Stimulated activated CD4-positive, alpha-beta T cell treated with anti-CD3 and anti-CD28 coated beads, Interleukin-2, amount 100 ng/mL, for 4 hours (primary cell): ENCODE data around the gene SLC35G4.
"Not testable (repeated sequence)": the region's sequence is repeated elsewhere in the genome, so short reads cannot be mapped to it uniquely, and the experiment has no call there.

ENCODE experiments used
- DNase-seq: peaks from one replicate; pipeline ENCODE4 v3.0.0-alpha.2; 2020; ENCODE audit warnings: low read depth

Gene SLC35G4

DNA sequence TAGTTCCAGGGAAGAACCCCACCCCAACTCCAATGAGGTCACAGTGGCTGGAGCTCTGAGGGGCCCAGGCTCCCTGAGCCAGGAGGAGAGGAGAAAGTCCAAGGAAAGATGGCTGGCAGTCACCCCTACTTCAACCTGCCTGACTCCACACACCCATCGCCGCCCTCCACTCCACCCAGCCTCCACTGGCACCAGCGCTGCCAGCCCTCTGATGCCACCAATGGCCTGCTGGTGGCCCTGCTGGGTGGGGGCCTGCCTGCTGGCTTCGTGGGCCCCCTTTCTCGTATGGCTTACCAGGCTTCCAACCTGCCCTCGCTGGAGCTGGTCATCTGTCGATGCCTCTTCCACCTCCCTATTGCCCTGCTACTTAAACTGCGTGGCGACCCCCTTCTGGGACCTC is at the start of gene SLC35G4:
Gene SLC35G4, plus strand, starts transcription at position 109 of the 400 bp plus-strand sequence. Its CDS starts 0 bp downstream, at position 109.
- not testable (repeated sequence) for DNase-seq

DNA sequence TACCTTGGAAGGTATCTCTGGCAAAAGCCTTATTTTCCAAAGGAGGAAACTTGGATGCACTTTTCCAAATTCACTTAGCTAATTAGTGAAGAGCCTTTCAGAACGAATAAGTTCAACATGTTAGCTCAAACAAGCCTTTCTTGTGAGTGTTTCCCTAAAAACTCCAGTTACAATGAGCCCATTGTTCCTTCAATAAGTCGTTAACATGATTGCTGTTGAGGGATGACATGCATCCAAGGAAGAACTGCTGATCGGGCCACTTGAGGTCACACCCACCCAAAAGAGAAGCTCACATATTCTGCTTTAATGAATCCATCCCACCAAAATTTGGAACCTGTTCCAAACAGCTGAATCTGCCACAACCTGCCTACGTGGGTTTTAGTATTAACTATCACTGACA is 48.1 kb upstream of the SLC35G4 start:
- no peak for DNase-seq

DNA sequence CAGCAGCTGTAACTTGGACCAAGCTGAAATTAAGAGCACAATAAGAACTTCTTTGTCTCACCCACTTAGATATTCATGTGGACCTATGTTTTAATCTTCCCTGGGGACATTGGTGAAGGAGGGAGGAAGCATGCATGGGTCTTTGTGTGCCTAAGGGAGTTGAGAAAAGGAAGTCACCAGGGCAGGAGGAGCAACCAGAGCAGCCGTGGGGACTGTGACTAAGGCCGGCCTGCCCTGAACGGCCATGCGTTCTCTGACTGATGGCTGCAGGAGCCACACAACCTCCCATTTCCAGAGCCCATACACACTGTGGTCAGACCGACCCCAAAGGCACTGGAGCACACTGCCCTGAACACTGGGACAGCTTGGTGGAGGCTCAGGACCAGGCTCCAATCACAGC is 43.7 kb upstream of the SLC35G4 start:
- DNase-seq, result no peak

DNA sequence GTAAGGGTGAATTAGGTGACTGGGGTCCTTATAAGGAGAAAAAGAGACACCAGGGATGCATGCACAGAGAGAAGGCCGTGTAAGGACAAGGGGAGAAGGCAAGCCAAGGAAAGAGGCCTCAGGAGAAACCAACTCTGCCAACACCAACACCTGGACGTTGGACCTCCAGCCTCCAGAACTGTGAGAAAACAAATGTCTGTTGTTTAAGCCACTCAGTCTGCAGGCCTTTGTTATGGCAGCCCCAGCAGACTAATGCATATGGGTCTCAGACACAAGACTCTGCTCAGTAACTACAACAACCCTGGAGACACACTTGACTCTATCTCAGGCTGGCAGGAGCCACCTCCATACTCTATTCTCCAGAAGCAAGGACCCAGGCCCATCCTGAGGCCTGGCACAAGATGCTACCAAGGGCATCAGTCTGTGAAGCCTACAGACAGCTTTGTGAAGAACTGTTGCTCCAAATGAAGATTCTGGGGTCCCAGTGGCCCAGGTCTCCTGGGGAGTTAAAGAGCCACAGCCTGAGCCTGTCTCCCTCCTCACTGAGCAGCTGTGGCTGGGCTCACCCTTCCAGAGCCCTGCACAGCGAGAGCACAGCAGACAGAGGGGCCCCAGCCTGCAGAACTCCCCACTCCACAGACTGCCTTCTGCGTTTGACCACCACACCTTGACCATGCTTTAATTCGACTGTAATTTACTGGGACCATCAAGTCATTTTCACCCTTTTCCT is 43.0 kb upstream of the SLC35G4 start:
- no peak for DNase-seq

DNA sequence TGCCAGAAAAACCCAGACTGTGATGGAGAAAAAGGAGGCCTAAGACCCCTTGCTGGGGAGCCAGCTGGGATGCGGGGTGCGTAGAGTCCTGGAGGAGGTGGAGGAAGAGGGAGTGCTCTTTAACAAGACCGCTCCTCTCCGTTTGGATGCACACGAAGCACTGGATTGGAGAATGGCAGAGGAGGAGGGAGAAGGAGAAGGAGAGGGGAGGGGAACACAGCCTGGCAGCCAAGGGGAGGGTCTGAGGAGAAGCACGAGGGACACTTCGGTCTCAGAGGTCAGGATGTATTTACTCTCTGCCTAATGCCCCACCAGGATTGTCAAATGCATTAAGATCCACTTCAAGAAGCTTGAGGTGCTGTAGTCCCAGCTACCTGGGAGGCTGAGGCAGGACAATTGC is 42.0 kb upstream of the SLC35G4 start:
- no peak for DNase-seq

DNA sequence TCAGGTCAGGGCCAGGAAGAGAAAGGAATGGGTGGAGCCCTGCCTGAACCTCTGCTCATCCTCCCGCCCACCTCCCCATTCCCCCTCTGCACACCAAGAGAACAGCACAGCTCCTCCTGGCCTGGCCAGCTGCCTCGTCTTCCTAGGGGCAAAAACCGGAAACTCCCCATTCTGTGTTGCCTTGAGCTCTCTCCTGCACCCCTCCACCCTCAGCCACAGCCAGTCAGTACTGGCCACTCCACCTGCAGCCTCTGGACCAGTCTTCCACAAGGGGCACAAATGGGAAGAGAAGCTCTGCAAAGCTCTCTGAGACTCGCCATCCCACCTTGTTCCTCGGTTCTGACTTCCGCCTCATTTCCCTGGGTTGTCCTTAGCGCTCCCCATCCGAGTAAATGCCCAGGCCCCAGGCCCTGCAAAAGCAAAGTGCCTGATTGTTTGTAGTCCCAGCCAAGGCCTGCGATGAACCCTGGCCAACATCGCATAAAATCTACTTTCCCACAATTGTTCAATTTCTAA is 39.3 kb upstream of the SLC35G4 start:
- no peak for DNase-seq

DNA sequence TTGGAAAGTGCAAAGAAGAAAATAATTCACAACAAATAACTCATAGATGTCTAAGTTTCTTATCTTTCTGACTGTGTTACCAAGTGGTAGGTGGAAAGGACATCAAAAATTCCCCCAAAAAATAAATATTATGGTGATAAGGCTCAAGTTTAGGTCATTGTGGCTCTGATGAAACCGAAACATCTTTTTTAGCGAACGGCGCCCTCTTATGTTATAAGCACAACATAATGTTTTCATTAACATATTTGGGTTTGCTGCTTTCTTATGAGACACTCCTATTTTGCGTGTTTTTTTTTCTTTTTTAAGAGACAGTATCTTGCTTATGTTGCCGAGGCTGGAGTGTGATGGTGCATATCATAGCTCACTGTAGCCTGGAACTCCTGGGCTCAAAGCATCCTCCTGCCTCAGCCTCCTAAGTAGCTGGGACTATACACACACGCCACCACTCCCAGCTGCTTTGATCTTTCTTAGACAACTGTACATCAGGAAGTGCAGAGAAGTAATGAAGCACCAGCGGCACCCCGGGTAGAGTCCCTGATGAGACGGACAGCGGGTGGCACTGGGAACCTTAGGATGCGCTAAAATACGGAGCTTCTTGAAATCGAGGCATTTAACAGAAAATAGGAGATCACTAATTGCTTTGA is 38.5 kb upstream of the SLC35G4 start:
- no peak for DNase-seq

DNA sequence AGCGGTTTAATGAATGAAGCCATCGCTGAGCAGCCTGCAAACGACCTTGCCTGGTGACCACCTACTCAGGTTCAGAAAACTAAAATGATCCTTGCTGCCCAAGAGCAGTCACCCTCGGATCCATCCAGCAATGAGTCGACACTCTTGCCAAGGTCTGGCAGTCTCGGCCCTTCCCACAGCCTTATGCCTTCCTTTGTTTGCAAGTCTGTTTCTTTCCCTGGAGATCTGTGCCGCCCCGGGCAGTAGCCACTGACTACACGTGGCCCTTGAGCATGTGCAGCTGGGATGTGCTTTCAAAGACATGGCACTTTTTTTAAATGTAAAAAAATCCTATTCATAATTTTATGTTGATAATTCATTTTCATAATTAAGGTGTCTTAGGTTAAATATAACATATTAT is 37.2 kb upstream of the SLC35G4 start:
- DNase-seq, result no peak

DNA sequence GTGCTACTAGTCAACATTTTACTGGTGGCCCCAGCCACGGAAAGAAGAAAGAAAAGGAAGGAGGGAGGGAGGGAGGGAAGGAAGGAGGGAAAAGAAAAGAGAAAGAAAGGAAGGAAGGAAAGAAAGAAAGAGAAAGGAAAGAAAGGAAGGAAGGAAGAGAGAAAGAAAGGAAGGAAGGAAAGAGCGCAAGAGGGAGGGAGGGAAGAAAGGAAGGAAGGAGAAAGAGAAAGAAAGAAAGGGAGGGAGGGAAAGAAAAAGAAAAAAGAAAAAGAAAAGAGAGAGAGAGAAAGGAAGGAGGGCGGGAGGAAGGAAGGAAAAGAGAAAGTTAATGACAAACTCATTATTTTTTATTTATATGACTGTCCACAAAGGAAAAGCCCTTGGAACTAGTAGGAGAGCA is 34.9 kb upstream of the SLC35G4 start:
- DNase-seq, result no peak

DNA sequence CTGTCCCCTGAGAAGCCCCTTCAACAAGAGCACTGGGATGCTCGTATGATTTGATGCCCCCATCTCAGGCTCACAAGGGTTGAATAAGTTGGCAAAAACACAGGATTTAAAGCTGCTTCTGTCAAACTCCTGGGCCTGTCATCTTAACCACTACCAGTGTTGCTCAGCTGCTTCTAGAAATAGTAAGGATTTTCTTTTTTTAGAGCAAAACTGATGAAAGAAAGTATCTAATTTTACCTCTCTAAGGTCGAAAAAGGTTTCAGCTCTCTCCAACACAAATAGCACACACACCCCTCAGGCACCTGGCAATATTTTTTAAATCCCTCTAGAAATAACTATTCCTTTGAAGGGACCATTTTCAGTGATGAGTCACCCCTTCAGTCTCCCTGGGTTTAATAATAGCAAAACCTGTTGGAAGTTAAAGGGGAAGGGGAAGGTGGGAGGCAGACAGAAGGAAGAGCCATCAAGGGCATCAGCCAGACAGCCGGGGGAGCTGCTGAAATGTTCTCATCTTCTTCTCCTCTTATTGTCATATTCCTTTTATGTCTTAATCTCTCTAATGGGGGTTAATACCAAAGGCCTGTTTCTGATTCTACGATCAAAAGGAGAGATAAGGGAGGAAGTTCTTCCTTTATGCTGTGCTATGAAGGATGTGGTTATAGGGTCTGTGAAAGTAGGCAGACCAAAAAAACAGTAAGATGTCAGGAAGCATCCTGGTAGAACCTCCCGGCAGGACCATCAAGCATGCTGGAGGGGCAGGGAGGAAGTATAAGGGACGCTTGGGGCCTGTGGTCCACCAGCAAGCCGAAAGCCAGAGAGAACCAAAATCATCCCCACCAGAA is 31.9 kb upstream of the SLC35G4 start:
- no peak for DNase-seq

DNA sequence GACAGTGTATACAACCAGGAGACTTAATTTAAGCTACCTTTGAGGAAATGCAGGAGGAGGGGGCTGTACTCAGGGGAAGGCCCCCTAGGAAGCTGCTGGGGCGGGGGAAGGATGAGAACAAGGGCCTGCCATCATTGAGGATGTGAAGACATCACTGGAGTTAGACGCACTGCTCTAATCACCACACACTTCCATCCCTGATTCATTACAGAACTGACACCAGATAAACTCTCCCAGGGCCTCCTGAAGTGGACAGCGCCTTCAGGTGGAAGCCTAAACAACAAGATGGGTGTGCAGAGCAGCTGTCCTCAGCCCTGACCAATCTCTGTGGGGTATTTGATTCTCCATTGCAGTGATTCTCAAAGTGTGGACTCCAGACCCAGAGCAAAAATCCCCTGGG is 30.6 kb upstream of the SLC35G4 start:
- DNase-seq, result no peak

DNA sequence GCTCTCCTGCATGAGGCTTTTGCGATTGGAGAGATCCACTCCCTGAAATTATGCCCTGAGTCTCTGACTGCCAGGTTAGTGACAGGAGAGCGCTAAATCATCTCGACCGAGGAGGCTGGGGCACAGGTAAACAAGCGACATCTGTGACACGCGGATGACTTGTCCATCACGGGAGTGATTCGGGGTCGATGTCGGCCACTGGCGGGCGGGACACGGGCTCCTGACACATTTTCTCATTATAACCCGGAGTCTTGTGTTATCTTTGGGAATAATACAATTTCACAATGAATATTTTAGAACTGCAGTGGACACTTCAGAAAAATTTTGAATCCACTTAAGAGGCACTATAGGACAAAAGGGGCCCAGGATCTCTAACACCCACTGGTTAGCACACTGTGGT is 29.5 kb upstream of the SLC35G4 start:
- DNase-seq, result no peak

DNA sequence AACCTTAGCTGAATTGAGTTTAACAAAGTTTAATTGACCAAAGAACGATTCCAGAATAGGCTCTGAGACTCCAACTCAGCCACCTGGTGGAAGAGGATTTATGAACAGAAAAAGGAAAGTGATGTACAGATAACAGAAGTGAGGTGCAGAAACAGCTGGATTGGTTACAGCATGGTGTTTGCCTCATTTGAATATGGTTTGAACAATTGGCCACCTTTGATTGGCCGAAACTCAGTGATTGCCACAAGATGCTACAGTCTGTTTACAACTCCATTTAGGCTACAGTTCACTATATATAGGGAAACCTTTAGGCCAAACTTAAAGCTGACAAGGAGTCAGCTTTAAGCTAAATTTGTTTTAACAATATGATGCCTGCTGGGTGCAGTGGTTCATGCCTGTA is 28.1 kb upstream of the SLC35G4 start:
- DNase-seq, result no peak

DNA sequence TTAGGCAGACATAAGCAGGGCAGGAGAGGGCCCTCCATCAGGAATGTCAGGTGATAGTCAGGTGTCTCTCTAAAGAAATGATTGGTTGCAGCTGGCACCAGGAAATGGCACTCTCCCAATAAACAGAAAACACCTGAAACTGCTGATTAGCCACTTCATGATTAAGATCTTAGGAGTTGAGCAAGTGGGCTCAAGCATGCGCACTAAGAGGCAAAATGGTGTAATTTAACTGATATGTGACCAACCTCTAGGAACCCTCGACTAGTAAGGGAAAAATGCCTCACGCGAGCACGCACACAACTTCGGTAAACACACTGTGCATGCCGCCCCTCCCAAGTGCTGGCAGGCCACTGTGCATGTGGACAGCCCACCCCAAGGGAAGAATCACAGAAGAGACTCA is 23.8 kb upstream of the SLC35G4 start:
- DNase-seq, result no peak

DNA sequence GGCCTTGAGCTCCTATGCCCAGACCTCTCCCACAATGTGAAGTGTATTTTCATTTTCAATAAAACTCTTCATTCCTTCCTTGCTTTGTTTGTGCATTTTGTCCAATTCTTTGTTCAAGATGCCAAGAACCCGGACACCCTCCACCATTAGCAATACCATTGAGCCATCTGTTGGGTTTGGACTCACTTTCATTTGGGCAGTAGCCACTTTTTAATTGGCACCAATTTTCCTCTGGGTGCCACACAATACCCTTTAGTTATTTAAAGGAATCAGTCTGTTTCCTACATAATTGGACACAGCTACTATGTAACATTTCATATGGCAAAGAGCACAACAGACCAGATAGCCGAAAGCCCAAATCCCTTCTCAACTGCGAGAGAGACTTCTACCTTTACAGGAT is 22.5 kb upstream of the SLC35G4 start:
- DNase-seq, result no peak

DNA sequence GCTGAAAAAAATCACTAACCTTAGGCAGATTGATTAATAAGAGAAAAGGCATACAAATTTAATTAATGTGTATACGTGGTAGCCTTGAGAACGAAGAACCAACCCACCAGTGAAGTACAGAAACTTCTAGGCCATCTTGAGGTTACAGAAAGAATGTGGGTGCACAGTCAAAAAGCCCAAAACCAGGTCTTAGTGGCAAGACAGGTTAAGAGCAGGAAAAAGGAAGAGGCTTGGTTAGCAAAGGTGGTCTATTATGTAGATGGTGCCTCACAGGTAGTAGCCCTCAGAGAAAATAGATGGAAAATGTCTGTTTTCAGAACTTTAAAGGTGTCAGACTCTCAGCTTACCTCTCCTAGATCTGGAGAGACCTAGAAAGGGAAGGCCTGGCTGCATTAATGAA is 22.0 kb upstream of the SLC35G4 start:
- no peak for DNase-seq

DNA sequence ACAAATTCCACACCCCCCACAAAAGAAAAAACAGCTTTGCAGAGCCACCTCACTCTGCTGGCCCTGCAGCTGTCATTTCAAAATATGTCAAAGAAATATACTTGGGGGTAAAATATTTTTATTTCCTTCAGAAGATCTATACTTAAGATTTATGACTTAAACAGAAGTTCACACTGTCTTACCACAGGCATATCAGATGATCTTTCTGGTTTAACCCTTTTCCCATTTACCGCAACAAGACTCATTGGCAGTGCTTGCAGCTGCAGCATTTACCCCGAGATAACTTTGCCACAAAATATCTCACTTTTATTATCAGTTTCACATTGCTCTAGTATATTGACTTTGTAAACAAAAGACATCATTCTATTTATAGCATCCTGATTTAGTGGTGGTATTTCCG is 21.6 kb upstream of the SLC35G4 start:
- no peak for DNase-seq

DNA sequence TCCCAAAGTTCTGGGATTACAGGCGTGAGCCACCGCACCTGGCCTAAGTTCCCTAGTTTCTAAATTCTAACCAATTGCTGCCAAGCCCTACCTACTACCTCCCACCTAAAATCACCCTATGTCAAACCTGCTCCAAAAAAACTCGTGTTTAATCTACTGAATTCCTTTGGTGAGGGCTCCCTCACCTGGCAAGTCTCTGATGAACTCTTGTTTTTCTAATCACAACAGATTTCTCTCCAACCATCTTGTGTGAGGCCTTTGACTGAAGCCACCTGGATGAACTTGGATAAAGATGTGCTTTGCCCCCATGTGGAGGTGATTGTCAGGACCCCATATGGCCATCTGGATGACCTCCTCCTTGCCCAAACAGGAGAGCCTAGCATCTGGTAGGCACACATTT is 17.4 kb upstream of the SLC35G4 start:
- DNase-seq, result no peak

DNA sequence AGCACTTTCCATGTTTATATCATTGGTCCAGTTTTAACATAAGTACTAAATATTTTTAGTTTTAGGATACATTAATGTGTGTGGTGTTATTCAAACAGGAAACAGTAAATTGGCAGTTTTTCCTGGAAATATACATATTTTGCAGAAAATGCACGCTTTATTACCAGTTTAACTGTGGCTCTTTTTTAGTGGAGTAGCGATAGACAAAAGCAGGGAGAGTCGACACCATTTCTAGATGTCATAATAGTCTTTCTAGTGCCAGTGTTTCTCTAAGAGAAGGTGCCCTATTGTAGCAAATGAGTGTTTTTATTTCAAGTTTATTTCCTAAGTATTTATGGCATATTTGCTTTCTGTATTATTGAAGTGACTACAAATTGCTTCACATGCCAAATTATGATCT is 9.1 kb upstream of the SLC35G4 start:
- no peak for DNase-seq

DNA sequence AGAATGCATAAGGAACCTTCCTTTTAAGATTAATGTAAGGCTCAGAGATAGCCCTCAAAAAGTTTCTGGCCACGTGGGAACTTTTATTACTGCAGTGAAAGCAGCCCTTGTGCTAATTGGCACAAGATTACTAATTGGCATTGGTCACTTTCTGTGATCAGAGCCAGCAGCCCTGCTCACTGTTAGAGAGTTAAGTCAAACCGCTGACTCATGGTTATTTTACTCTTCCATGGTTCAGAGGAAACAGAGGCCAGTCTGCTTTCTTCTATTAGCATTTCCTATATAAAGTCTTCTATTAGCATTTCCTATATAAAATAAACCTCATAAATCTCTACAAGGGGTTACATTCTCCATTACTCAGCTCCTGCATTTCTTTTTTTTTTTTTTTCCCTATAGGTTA is 1.5 kb upstream of the SLC35G4 start:
- no peak for DNase-seq

DNA sequence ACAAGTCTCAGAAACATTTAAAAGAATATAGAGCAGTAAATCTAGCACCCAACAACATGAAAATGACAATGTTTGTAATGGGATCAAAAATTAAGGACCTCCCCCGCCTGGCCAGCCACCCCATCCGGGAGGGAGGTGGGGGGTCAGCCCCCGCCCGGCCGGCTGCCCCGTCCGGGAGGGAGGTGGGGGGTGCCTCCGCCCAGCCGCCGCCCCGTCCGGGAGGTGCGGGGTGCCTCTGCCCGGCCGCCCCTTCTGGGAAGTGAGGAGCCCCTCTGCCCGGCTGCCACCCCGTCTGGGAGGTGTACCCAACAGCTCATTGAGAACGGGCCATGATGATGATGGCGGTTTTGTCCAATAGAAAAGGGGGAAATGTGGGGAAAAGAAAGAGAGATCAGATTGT is 778 bp upstream of the SLC35G4 start:
- not testable (repeated sequence) for DNase-seq

DNA sequence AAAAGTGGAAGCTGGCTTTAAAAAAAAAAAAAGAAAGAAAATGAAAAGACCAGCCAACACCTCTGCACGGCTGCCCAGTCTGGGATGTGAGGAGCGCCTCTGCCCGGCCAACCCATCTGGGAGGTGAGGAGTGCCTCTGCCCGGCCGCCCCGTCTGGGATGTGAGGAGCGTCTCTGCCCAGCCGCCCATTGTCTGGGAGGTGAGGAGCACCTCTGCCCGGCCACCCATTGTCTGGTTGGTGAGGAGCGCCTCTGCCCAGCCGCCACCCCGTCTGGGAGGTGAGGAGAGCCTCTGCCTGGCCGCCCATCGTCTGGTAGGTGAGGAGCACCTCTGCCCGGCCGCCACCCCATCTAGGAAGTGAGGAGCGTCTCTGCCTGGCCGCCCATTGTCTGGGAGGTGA is 3.7 kb downstream of the SLC35G4 start:
- not testable (repeated sequence) for DNase-seq

DNA sequence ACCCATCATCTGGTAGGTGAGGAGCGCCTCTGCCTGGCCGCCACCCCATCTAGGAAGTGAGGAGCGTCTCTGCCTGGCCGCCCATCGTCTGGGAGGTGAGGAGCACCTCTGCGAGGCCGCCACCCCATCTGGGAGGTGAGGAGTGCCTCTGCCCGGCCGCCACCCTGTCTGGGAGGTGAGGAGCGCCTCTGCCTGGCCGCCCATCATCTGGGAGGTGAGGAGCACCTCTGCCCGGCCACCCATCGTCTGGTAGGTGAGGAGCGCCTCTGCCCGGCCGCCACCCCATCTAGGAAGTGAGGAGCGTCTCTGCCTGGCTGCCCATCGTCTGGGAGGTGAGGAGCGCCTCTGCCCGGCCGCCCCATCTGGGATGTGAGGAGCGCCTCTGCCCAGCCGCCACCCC is 4.2 kb downstream of the SLC35G4 start:
- not testable (repeated sequence) for DNase-seq
